ENCODE data around the gene SLX9.

GRCh38 chr21:44891631-44892031 is 48.2 kb upstream of the SLX9 start:
- TF ChIP-seq POLR2A (IDR thresholded peaks at IDR 0.05; ENCODE audit: low read length): no peak
- TF ChIP-seq GATA1 (IDR thresholded peaks at IDR 0.05; ENCODE audit: low read depth, low read length): no peak

All from erythroblast (primary cell).